ENCODE measurements around the gene KPTN.

Gene KPTN

DNA sequence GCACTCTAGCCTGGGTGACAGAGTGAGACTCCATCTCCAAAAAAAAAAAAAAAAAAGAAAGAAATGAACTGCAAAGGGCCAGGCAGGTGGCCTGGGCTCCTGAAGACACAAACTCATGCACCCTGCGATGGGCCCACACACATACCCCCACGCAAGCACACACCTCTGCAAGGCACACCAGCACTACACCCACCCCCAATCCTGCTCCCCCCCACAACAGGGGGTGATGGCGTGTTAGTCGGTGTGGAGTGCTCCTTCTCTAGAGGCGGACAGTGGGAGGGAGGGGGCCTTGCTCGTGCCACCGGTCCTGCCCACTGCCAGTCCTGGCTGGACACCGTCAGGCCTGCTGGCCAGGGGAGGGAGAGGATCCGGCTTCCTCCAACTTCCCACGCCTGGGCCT is 10.7 kb downstream of the KPTN start:
- no peak overlapping the region for H3K4me3 ChIP-seq (ENCODE audit: low read depth, low read length)
- DNase-seq (ENCODE audit: low read depth): no peak

DNA sequence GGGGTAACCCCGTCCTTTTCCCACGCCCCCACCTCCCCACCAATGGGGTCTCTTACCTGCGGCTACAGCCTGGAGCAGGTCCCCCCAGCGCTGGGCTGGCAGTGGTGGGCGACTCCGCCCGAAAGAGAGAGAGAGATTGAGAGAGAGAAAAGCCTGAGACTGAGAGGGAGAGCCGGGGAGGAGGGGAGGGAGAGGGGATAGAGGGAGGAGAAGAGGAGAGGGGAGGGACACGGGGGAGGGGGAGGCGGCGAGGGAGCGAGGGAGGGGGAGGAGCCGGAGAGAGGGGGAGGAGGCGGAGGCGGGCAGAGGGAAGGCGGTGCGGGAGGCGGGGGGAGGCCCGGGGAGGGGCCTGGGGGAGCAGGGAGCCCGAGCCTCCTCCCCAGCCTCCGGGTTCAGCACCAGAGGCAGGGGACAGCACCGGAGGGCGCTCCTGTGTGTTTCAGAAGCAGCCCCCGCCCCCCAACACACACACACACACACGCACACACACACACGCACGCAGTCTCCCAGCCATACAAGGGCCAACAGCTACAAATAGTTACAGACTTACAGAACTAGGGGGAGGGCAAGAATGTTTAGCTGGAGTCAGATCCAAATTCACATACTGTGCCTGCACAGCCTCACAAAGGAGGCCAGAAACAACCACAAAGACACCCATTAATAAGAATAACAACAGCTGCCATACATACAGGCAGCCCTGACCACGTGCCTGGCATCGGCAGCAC is 12.1 kb downstream of the KPTN start, which contains the start of gene SLC8A2:
TSS of gene SLC8A2 (minus strand) at position 161 of the 725 bp plus-strand sequence. CDS start 5,490 bp downstream, outside the sequence.
- DNase-seq (ENCODE audit: low read depth): peak; percentile 72
- peak within 1 kb of the TSS; percentile 23 for H3K4me3 ChIP-seq (ENCODE audit: low read depth, low read length)

DNA sequence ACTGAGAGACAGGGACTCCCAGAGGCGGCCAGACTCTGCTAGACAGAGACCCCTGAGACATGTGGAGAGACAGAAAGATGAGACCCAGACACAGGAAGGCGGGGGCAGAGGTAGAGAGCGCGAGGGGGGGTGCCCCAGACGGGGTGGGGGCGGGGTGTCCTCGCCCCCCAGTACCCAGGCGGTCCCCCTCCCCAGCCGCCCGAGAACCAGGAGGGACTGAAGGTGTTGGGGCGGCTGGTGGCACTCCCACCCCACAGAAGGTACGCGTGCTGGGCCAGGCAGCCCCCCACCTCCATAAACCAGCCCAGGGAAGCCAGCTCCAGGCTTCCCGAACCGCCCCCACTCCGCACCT is 12.7 kb downstream of the KPTN start:
- H3K4me3 ChIP-seq (ENCODE audit: low read depth, low read length): peak overlapping the region; percentile 23
- no peak for DNase-seq (ENCODE audit: low read depth)

DNA sequence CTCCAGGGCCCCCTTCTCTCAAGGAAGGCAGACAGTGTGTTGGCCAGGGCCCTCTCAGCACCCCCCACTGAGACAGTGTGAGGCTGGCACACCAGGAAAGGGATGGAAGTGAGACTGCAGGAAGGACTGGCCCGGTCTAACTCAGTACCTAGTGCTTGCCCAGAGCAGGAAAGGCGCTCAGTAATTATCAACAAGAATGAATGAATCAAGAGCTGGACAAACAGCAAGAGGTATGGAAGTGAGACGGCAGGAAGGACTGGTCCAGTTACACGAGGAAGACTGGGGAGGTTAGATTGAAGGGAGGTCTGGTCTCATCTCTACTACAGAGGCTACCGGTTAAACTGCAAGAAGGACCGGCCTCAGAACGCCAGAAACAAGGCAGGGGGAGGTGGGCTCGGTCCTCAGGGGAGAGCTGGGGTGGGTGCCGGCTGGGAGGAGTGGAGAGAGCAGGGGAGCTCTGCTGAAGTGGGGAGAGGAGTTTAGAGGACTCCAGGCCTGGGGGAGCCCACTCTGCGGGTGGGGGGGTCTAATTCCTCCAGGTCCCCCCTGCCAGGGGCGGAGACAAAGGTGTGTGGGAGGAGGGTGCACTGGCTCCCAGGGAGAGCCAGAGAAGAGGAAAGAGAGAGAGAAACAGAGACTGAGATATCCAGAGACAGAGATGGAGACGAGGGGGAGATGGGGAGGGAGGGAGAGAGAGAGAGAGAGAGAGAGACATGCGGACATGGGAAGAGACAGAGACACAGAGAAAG is 13.4 kb downstream of the KPTN start:
- no peak for DNase-seq (ENCODE audit: low read depth)
- H3K4me3 ChIP-seq (ENCODE audit: low read depth, low read length): no peak overlapping the region

DNA sequence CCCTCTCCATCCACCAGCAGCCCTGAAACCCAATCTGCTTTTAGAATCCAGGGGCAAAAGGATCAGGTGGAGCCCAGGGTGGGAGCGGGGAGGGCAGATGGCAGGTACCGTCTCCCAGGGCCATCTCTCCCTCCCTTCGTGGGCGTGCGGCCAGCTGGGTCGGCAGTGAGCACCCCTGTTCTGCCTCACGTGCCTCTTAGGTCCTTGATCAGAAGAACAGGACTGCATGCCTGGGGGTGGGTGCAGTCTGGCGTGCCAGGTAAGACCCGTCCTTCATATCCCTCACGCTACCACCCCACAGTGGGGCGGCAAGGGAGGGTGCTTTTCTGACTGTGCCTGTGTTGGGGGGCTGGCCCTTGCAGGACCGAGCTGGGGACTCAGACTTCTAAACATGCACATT is 14.3 kb downstream of the KPTN start:
- DNase-seq (ENCODE audit: low read depth): no peak
- H3K4me3 ChIP-seq (ENCODE audit: low read depth, low read length): no peak overlapping the region

DNA sequence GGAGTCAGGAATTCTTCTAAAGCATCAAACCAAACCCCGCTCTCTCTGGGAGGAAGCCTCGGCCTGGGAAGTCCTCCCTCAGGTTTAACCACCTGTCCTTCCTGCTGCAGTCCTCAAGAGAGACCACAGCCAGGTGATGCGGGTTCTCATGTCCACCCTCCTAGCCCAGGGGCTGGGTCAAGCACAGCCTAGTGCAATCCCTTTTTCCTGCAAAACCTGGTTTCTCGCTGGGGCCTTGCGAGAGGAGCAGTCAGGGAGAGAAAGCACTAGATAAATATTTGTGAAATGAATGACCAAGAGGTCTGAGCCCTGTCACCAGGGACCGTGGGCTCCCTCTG is 14.7 kb downstream of the KPTN start:
- no peak for DNase-seq (ENCODE audit: low read depth)

DNA sequence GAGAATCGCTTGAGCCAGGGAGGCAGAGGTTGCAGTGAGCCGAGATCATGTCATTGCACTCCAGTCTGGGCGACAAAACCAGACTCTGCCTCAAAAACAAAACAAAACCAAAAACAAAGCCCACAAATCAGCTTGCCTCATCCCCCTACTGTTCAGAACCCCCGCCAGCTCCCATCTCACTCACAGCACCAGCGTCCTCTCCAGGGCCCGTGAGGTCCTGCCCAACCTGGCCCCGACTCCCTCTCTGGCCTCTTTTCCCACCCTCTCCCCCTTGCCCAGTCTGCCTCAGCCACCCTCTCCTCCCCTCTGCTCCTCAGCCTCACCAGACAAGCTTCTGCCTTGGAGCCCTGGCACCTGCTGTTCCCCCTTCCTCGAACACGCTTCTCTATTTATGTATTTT is 16.1 kb downstream of the KPTN start:
- no peak for DNase-seq (ENCODE audit: low read depth)
- H3K4me3 ChIP-seq (ENCODE audit: low read depth, low read length): no peak overlapping the region

More for the DNA sequence above, 14.7 kb downstream of the KPTN start:
- H3K4me3 ChIP-seq (ENCODE audit: low read depth, low read length): no peak overlapping the region

DNA sequence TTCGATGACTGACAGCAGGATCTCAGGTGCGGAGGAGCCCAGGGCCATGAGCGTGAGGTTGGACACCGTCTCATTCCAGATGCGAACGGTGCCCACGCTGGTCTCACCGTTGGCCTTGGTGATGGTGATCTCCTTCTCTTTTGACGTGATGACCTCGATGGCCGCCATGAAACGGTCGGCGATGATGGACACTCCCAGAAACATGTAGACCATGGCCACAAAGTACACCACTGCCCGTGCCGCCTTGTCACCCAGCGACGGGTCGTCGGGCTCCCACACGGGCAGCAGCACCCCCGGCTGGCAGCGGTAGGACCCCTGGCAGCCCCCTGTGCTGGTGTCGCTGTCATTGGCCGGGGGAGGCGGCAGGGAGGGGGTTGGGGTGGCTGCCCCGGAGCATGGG is 18.1 kb downstream of the KPTN start:
- no peak for DNase-seq (ENCODE audit: low read depth)
- no peak overlapping the region for H3K4me3 ChIP-seq (ENCODE audit: low read depth, low read length)

DNA sequence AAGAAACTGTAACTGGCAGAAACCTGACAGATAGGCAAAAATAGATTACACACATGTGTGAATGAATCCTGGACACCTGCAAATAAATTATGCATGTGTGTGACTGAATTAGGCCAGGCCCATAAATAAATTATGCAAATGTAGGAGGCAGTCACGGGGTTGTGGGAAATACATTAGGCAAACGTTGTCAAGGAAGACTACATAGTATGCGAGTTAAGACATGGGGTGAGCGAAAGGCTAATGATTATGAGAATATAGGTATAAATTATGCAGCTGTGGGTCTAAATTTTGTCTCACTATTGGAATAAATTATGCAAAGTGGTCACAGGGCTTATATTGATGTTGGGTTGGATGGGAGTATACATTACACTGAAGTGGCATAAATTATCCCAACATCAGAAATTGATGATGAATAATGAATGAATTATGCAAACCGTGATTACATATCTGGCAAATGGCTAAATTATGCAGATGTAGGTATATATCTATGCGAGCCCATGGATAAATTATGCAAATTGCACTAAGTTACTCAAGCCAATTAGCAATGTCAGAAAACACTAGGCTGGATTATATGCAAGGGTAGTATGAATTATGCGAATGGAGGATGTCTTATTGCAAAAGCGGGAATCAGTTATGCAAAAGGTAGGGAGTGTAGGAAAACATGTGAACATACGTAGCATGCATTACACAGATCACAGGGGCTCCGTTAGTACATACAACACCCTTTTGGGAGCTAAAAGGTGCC is 19.2 kb downstream of the KPTN start:
- no peak overlapping the region for H3K4me3 ChIP-seq (ENCODE audit: low read depth, low read length)
- no peak for DNase-seq (ENCODE audit: low read depth)

DNA sequence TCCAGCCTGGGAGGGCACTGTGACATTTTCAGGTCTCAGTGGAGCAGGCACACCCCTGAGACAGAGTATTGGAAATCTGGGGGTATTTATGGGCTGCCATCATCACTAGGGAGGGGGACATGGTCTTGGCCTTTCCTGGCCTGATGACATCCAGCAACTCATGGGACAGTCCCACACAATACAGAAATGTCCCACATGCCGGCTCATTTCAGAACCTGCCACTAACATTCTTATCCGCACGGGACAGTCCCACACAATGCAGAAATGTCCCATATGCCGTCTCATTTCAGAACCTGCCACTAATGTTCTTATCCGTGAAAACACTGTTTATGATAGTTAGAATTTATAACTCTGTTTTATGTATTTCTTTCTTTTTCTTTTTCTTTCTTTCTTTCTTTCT is 22.1 kb downstream of the KPTN start:
- no peak overlapping the region for H3K4me3 ChIP-seq (ENCODE audit: low read depth, low read length)
- no peak for DNase-seq (ENCODE audit: low read depth)

DNA sequence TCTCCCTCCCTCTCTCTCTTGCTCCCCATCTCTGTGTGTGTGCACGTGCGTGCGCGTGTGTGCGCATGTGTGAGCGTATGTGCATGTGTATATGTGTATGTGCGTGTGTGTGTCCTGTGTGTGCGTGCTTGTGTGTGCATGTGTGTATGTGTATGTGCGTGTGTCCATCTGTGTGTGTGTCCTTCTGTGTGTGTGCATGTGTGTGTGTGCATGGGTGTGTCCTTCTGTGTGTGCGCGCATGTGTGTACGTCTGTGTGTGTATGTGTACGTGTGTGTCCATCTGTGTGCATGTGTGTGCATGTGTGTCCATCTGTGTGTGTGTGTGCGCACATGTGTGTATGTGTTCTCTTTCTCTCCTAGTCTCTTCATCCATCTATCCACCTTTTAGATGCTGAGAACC is 24.5 kb downstream of the KPTN start:
- no peak for DNase-seq (ENCODE audit: low read depth)
- no peak overlapping the region for H3K4me3 ChIP-seq (ENCODE audit: low read depth, low read length)

DNA sequence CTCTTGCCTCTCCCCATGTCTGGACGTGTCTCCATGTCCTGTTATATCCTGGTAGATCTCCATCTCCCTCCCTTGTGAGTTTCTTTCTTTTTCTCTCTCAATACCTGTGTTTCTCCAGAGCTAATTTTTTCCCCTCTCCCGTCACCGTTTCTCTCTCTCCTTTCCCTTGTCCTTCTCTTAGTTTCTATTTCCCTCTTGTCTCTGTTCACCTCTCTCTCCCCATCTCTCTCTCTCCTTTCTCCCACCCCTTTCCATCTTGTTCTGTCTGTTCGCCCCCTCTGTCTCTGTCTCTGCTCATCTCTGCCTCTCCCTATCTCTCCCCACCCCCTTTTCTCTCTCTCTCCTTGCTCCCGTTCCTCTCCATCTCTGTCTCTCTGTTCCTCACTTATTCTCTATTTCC is 25.3 kb downstream of the KPTN start:
- H3K4me3 ChIP-seq (ENCODE audit: low read depth, low read length): no peak overlapping the region
- DNase-seq (ENCODE audit: low read depth): no peak

DNA sequence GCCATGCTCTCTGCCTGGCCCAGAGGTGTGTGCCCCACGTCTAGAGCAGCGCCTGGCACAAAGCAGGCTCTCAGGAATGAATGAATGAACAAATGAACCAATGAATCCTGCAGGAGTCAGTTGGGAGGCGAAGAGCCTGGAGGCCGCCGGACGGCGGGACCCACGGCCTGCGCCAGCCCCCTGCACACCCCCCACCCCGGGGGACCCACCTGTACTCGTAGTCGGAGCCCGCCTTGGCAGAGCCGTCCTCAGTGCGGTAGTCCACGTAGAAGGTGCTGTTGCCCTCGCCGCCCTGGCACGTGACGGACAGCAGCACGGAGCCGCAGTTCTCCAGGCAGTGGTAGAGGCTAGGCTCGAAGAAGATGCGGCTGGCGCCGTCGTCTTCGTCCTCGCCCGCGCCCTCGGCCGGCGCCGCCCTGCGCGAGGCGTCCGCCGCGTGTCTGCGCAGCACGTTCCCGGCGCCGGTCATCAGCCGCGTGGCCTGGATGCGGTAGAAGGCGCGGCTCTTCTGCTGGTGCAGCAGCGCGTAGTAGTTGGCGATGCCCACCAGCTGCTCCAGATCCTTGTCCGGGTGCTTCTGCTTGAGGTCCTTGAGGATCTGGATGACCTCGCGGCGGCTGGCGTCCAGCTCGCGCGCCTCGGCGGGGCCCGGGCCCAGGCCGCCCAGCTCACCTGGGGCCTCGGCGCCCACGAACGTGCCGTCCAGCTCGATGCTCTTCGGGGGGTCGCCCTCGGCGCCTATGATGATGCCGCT is 27.1 kb downstream of the KPTN start:
- DNase-seq (ENCODE audit: low read depth): no peak
- no peak overlapping the region for H3K4me3 ChIP-seq (ENCODE audit: low read depth, low read length)

DNA sequence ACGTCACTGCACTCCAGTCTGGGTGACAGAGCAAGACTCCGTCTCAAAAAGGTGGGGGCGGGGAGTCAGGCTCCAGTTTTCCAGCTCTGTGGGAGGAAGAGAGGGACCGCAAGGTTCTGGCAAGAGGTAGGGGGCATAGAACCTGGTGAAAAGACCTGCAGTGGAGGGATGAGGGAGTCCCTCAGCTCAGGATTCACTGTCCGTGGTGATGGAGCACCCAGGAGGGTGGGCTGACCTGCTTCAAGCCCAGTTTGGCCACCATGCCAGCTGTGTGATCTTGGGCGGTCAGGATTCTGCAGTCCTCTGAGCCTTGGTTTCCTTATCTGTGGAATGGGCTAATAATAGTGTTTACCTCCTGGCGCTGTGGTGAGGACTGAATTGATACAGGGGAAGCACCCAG is 33.5 kb downstream of the KPTN start:
- H3K4me3 ChIP-seq (ENCODE audit: low read depth, low read length): no peak overlapping the region

DNA sequence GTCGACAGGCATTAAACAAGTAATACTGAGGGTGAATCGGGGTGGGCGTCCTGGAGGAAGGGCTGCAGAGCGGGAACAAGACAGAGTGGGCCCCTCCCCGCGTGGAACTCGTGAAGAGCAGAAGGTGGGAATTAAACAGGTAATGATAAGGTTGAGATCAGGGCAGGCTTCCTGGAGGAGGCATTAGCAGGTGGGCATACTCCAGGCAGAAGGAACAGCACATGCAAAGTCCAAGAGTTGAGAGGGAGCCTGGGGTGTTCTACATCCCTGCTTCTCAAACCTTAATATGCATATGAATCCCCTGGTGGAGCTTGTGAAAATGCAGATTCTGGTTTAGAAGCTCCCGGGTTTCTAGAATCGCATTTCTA is 35.7 kb downstream of the KPTN start:
- no peak overlapping the region for H3K4me3 ChIP-seq (ENCODE audit: low read depth, low read length)
- DNase-seq (ENCODE audit: low read depth): no peak

More for the DNA sequence above, 33.5 kb downstream of the KPTN start:
- DNase-seq (ENCODE audit: low read depth): no peak

DNA sequence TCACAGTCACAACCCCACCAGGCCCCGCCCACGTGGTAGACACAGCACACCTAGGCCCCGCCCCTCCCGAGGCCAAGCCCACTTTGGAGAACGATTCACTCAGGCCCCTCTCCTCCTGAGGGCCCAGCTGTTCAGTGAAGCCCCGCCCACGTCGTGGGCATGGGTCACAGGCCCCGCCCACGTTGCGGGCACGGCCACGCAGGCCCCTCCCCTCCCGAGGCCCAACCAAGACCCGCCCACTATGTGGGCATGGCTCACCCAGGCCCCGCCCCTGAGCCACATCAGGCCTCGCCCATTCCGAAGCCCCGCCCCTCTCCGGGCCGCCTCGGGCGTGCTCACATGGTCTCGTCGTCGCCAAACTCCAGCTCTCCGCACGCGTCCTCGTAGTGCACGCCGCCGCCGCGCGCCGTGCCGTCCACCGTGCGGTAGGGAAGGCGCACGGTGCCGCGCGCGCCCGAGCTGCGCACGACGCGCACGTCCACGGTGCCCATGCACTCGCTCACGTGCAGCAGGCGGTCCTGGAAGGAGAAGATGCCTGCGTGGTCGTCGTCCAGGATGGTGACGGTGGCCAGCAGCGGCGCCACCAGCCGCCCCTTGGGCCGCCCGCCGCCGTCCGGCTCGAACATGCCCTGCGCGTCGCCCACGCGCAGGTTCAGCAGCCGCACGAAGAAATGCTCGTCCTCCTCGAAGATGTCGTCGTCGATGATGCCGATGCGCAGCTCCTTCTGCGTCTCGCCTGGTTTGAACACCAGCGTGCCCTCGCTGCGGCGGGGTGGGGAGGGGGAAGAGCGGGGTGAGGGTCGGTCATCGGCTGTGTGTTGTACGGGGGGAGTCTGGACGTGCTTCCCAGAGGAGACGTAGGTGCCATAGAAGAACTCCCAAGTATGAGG is 36.3 kb downstream of the KPTN start:
- H3K4me3 ChIP-seq (ENCODE audit: low read depth, low read length): peak overlapping the region; percentile 17
- DNase-seq (ENCODE audit: low read depth): no peak

DNA sequence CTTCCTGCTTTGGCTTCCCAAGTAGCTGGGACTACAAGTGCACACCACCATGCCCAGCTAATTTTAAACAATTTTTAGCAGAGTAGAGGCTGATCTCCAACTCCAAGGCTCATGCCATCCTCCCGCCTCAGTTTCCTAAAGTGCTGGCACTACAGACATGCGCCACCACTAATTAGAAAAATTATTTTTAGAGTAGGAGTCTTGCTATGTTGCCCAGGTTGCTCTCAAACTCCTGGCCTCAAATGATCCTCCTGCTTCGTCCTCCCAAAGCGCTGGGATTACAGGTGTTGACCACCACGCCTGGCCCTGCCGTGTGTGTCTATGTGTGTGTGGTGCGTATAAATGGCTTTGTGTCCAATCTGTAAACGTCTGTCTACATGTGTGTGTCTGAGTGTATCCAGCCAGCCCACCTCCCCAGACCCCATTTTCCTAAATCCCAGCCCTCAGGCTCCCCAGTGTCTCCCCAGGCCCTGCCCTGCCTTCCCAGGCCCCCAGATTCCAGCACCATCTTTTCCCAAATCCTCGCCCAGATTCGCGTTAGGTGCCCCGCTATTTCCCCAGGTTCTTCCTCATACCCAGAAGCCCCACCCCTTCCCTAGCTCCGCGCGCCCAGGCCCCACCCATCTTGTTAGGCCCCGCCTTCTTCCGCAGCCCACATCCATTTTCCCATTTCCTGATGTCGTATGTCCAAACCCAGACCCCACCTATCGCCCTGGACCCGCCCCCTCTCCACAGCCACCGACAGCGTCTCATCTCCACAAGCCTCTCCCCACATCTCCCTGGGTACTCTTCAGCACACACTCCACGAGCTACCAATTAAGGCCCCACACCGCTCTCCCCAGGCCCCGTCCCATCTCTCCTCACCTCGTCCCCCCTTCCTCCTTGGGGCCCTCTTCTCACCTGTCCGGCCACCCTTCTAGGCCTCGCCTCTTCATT is 37.2 kb downstream of the KPTN start:
- peak overlapping the region; percentile 17 for H3K4me3 ChIP-seq (ENCODE audit: low read depth, low read length)
- no peak for DNase-seq (ENCODE audit: low read depth)

DNA sequence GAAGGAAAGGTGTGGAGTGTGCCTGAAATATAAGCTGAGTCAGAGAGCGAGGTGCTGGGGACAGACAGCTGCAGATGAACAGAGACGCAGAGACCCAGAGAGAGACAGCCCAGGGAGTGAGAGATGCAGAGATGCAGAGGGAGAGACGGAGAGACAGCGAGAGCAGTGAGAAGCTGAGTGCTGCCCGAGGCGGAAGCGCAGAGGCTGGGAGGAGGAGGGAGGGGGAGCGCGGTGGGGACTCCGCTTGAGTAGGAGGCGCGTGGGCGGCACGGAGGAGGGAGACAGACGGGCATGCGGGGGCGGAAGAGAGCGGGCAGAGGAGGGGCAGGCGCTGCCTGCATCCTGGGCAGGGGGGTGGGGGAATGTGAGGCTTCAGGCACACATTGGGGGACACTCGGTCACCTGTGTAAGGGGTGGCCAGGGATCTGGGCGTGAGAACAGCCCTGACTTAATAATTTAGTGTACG is 38.0 kb downstream of the KPTN start:
- no peak overlapping the region for H3K4me3 ChIP-seq (ENCODE audit: low read depth, low read length)
- DNase-seq (ENCODE audit: low read depth): no peak
